Peyer's patch (tissue), 4 donors: ENCODE data around the gene FAM151A. TPM values are rescaled to one million over a fixed set of nuclear protein-coding genes. Genes with fewer than 3 reads are reported as not detected.

Experiments
- DNase-seq, 3 donors: peaks; one replicate each; pipeline ENCODE4 v3.0.0-alpha.2; 2017 to 2019
- H3K27ac ChIP-seq, 4 donors: fragments of 200-600 bp; sonication (generic); one replicate each; pipeline ENCODE4 v1.5.1; 2016 to 2019
- H3K27me3 ChIP-seq, 2 donors: fragments of 200-600 bp; sonication (generic); one replicate each; pipeline ENCODE4 v1.5.1; 2019
- H3K36me3 ChIP-seq, 3 donors: fragments of 200-600 bp; sonication (generic); one replicate each; pipeline ENCODE4 v1.5.1; 2016 to 2019
- H3K4me1 ChIP-seq, 4 donors: fragments of 200-600 bp; sonication (generic); one replicate each; pipeline ENCODE4 v1.5.1; 2016 to 2019
- H3K4me3 ChIP-seq, 4 donors: fragments of 200-600 bp; sonication (generic); 1 replicate in 3 of 4; 2 replicates in 1 of 4; pipeline ENCODE4 v1.5.1; 2016 to 2019; ENCODE audit warnings: mild to moderate bottlenecking in 1 of 4
- H3K9me3 ChIP-seq, 4 donors: fragments of 200-600 bp; sonication (generic); one replicate each; pipeline ENCODE4 v1.5.1; 2016 to 2019; ENCODE audit warnings: mild to moderate bottlenecking in 1 of 4
- CTCF ChIP-seq, 6 experiments: fragments of 450-650 bp in 4 of 6; fragments of 200-600 bp in 2 of 6; sonication (generic) in 1 of 6; IDR thresholded peaks; one replicate each; pipeline ENCODE4 v1.5.1; 2017 to 2019; ENCODE audit warnings: antibody characterized with exemption in 6 of 6, mild to moderate bottlenecking in 3 of 6, moderate library complexity in 1 of 6
- POLR2A ChIP-seq, 2 donors: fragments of 450-650 bp; IDR thresholded peaks; one replicate each; pipeline ENCODE4 v1.5.1; 2017; ENCODE audit warnings: antibody characterized with exemption in 2 of 2, mild to moderate bottlenecking in 2 of 2, moderate library complexity in 2 of 2
- total RNA-seq, 4 donors: library from RNA; depleted of rRNA; stranded (reverse); fragments of >200 nt; gene quantifications; one replicate each; pipeline ENCODE4 v1.1.0, GENCODE V29; 2016

FAM151A gene
- total RNA-seq, 4 donors from 2014 or later: 15.7 to 1,128 (median 174) TPM

GRCh38 chr1:54572542-54572850, 50.8 kb downstream of the FAM151A start:
- no peaks in the 10 kb centered on the region for H3K27me3 ChIP-seq
- TF ChIP-seq POLR2A (IDR thresholded peaks at IDR 0.05) (no peak), CTCF (IDR thresholded peaks at IDR 0.05) (no peak)
- H3K4me1 ChIP-seq: peaks cover 0 to 25% (median 0%) of the 10 kb centered on the region in 4 donors
- no peak overlapping the region for H3K4me3 ChIP-seq
- H3K9me3 ChIP-seq: no peaks in the 10 kb centered on the region
- DNase-seq: no peak
- H3K36me3 ChIP-seq: peaks cover 0 to 8% (median 0%) of the 10 kb centered on the region in 3 donors
- no peak overlapping the region for H3K27ac ChIP-seq

GRCh38 chr1:54571803-54572541, 51.4 kb downstream of the FAM151A start:
- DNase-seq: no peak
- H3K36me3 ChIP-seq: peaks cover 0 to 8% (median 0%) of the 10 kb centered on the region in 3 donors

GRCh38 chr1:54571326-54571725, 52.0 kb downstream of the FAM151A start:
- peaks cover 0 to 8% (median 0%) of the 10 kb centered on the region in 3 donors for H3K36me3 ChIP-seq
- no peak overlapping the region for H3K27ac ChIP-seq
- no peak for DNase-seq

More at GRCh38 chr1:54571803-54572541, 51.4 kb downstream of the FAM151A start:
- TF ChIP-seq CTCF (IDR thresholded peaks at IDR 0.05) (no peak), POLR2A (IDR thresholded peaks at IDR 0.05) (no peak)
- H3K4me3 ChIP-seq: no peak overlapping the region
- H3K27me3 ChIP-seq: no peaks in the 10 kb centered on the region
- H3K9me3 ChIP-seq: no peaks in the 10 kb centered on the region
- H3K4me1 ChIP-seq: peaks cover 0 to 28% (median 0%) of the 10 kb centered on the region in 4 donors
- H3K27ac ChIP-seq: no peak overlapping the region

GRCh38 chr1:54570161-54570560, 53.2 kb downstream of the FAM151A start:
- no peak overlapping the region for H3K4me3 ChIP-seq
- H3K36me3 ChIP-seq: peaks cover 0 to 8% (median 0%) of the 10 kb centered on the region in 3 donors
- no peaks in the 10 kb centered on the region for H3K27me3 ChIP-seq
- no peak overlapping the region for H3K27ac ChIP-seq
- no peaks in the 10 kb centered on the region for H3K9me3 ChIP-seq
- no peak for TF ChIP-seq POLR2A (IDR thresholded peaks at IDR 0.05)
- TF ChIP-seq CTCF (IDR thresholded peaks at IDR 0.05): no peak
- no peak for DNase-seq
- H3K4me1 ChIP-seq: peaks cover 0 to 34% (median 0%) of the 10 kb centered on the region in 4 donors

More at GRCh38 chr1:54571326-54571725, 52.0 kb downstream of the FAM151A start:
- no peak for TF ChIP-seq POLR2A (IDR thresholded peaks at IDR 0.05)
- no peak for TF ChIP-seq CTCF (IDR thresholded peaks at IDR 0.05)
- peaks cover 0 to 28% (median 0%) of the 10 kb centered on the region in 4 donors for H3K4me1 ChIP-seq
- H3K27me3 ChIP-seq: no peaks in the 10 kb centered on the region
- H3K4me3 ChIP-seq: no peak overlapping the region
- H3K9me3 ChIP-seq: no peaks in the 10 kb centered on the region

- Histone ChIP-seq H3K27ac (no peak overlapping the region), H3K4me1 (peaks cover 0 to 34% (median 0%) of the 10 kb centered on the region in 4 donors), H3K9me3 (no peaks in the 10 kb centered on the region), H3K36me3 (peaks cover 0 to 8% (median 0%) of the 10 kb centered on the region in 3 donors), H3K27me3 (no peaks in the 10 kb centered on the region), H3K4me3 (no peak overlapping the region)
- TF ChIP-seq POLR2A (IDR thresholded peaks at IDR 0.05) (no peak), CTCF (IDR thresholded peaks at IDR 0.05) (no peak)
- DNase-seq: no peak
Observed at GRCh38 chr1:54569339-54569738, 54.0 kb downstream of the FAM151A start.
